DMS 273 (cell line): ENCODE results near the gene AFDN.

ENCODE experiments used
- DNase-seq: peaks from one replicate; lab custom pipeline; 2025; ENCODE audit not compliant: unreplicated experiment; lab: John Stamatoyannopoulos, UW

Gene AFDN

GRCh38 chr6:167811442-167812087, 15.1 kb upstream of the AFDN start:
- peak; percentile 55 for DNase-seq

DNA sequence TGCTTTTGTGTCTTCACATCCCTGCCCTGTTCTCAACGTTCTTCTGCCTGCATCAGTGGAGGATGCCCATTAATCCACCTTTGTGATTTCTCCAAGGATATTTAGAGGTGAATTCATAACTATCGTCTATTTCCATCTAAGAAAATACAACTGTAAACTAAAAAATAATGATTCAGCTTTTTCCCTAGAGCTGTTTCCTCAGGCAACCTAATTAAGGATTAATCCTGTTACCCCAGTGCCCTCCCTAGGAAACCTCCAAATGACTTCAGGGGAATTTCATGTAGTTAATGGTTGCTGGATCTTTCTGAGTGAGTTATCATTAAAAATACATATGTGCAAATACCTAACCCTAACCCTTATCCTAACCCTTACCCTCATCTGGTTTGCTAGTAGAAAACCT, 14.6 kb upstream of the AFDN start:
- no peak for DNase-seq

DNA sequence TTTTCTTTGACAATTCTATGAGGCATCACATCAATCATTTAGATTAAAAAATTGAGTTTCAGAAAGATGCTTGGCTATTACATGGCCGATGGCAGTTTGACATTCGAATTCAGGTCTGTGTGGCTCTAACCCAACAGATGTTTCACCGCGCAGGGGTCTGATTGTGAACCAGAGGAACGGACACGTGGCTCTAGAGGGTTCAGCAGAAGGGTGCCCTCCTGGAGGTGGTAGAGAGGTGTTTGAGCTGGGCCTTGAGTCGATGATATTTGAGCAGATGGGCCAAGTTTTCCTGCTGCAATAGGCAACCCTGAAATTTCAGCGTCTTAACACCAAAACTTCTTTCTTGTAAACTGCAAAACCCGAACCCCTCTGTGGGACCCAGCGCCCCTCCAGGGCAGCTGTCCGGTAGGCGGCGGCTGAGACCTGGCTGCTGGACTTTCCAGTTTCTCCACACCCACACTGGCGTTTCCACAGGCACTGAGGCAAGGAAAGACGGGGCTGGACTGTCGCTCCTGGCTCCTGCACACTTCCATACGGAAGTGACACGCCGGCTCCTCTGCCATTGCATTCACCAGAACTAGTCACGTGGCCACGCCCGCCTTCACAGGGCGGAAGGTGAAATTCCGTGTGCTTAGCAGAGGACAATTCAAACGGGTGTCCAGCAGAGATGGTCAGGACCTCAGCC, 11.3 kb upstream of the AFDN start:
- DNase-seq: no peak

DNA sequence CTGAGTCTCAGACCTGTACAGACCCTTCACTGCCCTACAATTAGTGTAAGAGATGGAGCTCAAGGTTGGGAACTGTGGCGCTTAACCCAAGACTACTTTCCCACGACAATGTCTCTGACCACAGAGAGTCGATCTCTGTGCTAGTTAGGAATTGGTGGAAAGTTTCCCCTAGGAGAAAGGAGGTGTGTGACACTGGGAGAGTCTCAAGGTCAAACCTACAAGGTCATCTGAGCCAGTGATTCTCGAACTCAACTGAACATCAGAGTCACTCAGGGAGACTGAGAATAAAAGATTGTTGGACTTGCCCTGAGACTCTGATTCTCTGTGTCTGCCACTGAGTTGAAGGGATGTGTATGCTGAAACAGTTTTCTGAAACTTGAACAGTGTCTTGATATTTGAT, 9.7 kb upstream of the AFDN start:
- no peak for DNase-seq

DNA sequence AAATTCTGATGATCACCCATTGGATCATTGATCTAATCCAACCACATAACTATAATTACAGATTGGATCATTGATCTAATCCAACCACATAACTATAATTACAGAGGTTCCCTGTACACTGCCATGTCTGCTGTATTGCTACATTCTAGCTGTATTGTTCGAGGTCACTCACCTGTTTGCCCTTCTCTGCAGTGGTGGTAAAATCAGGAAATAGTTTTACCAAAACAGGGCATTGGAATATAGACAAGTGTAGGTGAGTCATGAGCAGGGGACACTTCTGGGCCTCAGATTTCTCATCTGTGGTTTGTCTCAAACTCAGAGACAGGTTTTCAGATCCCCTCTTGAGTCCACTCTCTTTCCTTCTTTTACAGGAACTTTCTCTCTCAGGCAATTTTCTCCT, 9.0 kb upstream of the AFDN start:
- DNase-seq: no peak

- peak; percentile 58 for DNase-seq
Observed at GRCh38 chr6:167819576-167819975, 7.1 kb upstream of the AFDN start.

- no peak for DNase-seq
Observed at GRCh38 chr6:167820681-167821080, 6.0 kb upstream of the AFDN start.

DNA sequence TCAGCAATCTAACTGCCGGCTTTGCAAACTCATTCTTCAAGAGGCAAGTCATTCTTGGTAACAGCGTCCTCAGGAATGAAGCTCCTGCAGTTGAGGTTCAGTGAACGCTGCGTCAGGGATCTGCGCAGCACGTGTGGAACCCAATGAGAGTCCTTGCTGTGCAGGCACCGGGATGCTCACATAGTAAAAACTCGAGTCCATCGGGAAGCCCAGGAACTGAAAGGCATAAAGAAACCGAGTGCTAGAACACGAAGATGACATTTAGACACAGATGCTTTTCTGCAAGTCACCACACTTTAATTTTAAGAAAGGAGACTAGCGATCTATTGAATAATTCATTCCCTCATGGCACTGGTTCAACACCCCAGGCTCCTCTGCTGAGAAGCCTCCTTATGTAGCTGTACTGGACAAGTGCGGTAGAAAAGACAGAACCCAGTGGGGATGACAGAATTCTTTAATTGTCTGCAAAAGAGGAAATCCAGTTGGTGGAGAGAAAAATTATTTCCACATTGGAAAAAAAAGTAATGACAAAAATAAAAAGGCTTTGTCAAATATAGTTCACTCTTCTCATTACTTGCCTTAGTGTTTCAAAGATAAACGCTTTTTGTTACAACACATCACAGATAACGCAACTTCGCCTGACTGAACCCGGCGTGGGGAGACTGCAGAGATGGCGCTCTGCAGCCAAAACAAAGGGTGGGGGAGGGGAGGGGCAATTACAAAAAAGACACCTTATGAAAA, 1.9 kb upstream of the AFDN start:
- DNase-seq: peak; percentile 57

DNA sequence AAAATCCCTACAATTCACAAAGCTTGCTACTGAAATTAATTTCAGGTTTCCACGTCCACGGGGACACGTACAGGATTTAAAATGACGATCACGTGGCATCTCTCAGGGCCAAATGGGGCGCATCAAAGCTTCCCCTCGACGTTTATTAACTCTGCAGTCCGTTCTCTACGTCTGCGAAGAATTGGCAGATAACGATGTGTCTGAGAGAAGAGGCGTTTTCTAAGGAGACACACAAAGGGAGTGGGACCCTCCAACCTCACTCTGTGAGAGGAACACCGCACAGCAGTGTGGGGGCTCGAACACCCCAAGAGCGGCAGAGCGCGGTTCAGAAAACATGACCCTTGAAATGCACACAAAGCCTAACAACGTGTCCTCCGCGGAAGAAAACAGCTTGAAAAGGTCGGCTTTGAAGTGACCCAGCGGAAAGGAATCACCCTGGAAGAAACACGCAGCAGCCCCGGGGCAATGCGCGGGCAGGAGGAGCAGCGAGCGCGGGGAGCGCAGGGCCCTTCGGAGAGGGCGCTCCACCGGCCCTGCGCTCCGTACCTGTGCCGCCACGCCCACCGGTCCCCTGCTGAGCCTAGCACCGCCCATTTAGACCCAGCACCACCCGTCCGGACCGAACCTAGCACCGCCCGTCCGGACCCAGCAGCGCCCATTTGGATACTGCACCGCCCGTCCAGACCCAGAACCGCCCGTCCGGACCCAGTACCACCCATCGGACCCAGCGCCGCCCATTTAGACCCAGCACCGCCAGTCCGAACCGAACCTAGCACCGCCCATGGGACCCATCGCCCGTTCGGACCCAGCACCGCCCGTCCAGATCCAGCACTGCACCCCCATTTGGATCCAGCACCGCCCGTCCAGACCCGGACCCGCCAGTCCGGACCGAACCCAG, 1.1 kb upstream of the AFDN start:
- DNase-seq: peak; percentile 75

GRCh38 chr6:167826230-167826895, 348 bp upstream of the AFDN start:
- DNase-seq: peak; percentile 87

DNA sequence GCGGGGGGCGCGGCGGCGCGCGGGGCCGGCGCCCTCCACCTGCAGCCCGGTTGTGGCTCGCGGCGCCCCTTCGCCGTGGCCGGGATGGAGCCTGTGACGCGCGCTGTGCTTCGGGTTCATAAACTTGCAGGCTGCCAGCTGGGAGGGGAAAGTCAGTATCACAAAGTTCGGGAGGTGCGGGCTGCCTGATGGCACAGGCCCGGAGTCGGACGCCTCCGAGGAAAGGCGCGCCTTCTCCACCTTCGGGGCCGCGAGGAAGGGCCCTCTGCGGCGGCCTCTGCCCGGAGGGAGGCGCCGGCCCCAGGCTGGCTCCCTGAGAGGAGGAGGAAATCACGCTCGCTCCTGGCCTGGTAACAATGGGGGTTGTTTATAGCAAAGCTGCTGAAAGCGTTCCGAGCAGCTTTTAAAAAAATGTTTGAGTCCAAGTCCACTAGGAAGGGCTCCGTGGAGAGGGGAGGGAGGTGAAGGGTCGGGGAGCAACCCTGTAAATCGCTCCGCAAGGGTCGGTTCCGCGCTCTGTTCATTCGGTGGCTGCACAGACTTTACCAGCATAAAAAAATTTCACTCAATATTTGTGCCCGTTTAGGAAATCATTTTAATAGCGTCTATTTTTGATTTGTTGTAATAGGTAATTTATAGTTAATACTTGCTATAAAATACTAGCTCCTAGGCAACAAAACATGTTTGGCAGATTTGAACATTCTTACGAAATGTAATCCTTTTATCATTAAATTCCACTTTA, 1.0 kb downstream of the AFDN start:
- DNase-seq: peak; percentile 82

DNA sequence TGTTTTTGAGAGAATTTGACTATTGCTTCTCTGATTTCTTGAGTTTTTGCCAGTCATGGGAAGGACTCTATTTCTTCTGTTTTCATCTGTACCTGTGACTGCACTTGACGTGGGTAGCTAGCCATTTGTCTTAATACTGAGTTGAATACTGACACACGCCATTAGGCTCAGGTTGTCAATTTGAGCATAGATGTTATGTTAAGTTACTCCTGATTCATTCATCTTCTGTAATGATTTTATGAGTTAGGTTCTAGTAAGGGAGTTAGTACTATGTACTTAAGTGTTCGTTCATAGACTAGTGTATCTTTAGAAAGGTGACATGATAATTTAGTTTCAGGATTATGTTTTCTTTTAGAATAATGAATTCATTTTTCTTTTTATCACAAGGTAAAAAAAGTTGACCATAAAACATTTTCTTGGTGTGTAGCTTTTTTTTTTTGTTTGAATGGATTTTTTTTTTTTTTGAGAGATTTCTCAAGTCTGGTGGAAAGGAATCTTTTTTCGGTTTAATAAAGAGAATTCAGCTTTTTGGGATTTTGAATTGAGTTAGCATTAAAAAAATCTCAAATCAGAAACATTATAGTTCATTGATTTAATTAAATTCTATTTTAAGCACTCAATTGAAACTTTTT, 1.7 kb downstream of the AFDN start:
- peak; percentile 32 for DNase-seq

GRCh38 chr6:167829513-167829912, 2.8 kb downstream of the AFDN start:
- DNase-seq: no peak

GRCh38 chr6:167831281-167831828, 4.6 kb downstream of the AFDN start:
- DNase-seq: no peak

DNA sequence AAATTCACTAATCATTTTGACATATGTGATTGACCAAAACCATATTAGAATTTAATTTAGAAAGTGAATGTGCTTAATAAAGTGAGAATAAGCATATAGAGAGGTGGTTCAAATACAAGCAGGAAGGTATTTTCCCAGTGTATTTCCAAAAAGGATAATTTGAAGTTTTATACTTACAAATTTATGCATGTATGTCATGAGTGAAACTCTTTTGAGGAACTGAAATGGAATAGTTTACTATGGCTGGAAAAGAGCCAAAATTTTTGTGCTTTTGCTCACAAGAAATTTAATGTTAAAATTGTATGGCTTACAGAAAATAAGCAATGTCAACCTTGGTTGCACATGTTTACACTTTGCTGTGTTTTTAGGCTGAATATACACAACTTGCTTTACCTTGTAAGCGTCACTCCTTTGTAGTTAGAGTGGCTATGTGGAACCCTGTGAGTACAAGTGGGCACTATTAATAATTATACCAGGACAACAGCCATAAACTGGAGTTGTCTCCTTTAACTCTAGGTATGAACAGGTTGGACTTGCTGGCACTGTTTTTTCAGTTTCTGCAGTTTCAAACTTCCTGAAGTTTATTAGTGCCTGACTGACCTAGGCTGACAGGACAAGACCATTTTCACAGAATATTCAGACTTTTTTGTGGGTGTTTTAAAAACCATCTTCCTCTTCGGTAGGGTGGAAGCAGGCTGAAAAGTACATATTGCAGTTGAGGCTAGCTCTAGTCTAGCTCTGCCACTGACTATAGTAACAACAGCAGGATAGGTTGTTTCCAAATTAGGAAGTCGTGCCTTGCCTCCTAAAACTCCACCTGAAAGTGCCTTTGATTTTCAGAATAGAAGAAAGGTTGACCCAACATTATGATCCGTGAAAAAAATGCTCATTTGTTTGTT, 6.0 kb downstream of the AFDN start:
- DNase-seq: peak; percentile 15

GRCh38 chr6:167833396-167833763, 6.7 kb downstream of the AFDN start:
- no peak for DNase-seq

DNA sequence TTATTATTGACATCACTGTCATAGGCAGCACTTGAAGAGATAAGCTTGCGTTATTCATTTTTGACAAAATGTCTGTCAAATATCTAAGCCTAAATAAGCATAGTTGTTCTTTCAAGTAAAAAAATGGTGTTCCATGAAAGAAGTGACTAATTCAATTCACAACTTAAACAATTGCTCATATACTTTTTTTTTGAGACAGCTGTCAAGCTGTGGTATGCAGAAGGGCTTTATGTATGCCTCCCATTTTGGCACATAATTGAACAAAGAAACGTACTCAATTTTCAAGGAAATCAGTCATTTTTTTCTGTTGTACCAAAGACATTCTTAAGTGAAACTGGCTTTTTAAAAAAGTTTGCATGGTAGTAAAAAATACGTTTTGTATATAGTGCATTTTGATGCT, 8.5 kb downstream of the AFDN start:
- DNase-seq: no peak

GRCh38 chr6:167836721-167837120, 10.0 kb downstream of the AFDN start:
- no peak for DNase-seq
